Measurements from ENCODE around the gene NVL. TPM values are rescaled to one million over a fixed set of nuclear protein-coding genes. Genes with fewer than 3 reads are reported as not detected.

The NVL gene
- total RNA-seq, 4 donors from 2014 or later, result 2.6 to 45.2 (median 28.9) TPM

GRCh38 chr1:224294775-224295174, 35.2 kb downstream of the NVL start:
- no peaks in the 10 kb centered on the region for H3K9me3 ChIP-seq
- intact Hi-C loops (cut with DNase I; ENCODE audit: low total_unique reads), result no loop called here
- H3K4me1 ChIP-seq, result no peaks in the 10 kb centered on the region
- no peak overlapping the region for H3K27ac ChIP-seq
- no peak for TF ChIP-seq CTCF (IDR thresholded peaks at IDR 0.05)
- DNase-seq, result no peak
- H3K27me3 ChIP-seq, result no peaks in the 10 kb centered on the region
- H3K4me3 ChIP-seq, result no peak overlapping the region
- no peaks in the 10 kb centered on the region for H3K36me3 ChIP-seq

GRCh38 chr1:224292419-224292818, 37.6 kb downstream of the NVL start:
- Histone ChIP-seq H3K9me3 (no peaks in the 10 kb centered on the region), H3K36me3 (no peaks in the 10 kb centered on the region), H3K4me1 (no peaks in the 10 kb centered on the region), H3K4me3 (no peak overlapping the region), H3K27ac (no peak overlapping the region), H3K27me3 (no peaks in the 10 kb centered on the region)
- no peak for DNase-seq
- intact Hi-C loops (cut with DNase I; ENCODE audit: low total_unique reads), result no loop called here
- TF ChIP-seq CTCF (IDR thresholded peaks at IDR 0.05) (no peak), POLR2A (IDR thresholded peaks at IDR 0.05) (no peak)

- Histone ChIP-seq H3K9me3 (no peaks in the 10 kb centered on the region), H3K36me3 (no peaks in the 10 kb centered on the region), H3K27ac (no peak overlapping the region), H3K27me3 (no peaks in the 10 kb centered on the region), H3K4me1 (no peaks in the 10 kb centered on the region), H3K4me3 (no peak overlapping the region)
- no peak for TF ChIP-seq POLR2A (IDR thresholded peaks at IDR 0.05)
- TF ChIP-seq CTCF (IDR thresholded peaks at IDR 0.05), result no peak
- no peak for DNase-seq
- intact Hi-C loops (cut with DNase I; ENCODE audit: low total_unique reads), result no loop called here
These were observed 40.6 kb downstream of the NVL start for GRCh38 chr1:224289396-224289795.

- Histone ChIP-seq H3K4me3 (no peak overlapping the region), H3K27ac (no peak overlapping the region), H3K27me3 (no peaks in the 10 kb centered on the region), H3K9me3 (no peaks in the 10 kb centered on the region), H3K36me3 (no peaks in the 10 kb centered on the region), H3K4me1 (no peaks in the 10 kb centered on the region)
- TF ChIP-seq POLR2A (IDR thresholded peaks at IDR 0.05) (no peak), CTCF (IDR thresholded peaks at IDR 0.05) (no peak)
- intact Hi-C loops (cut with DNase I; ENCODE audit: low total_unique reads), result no loop called here
- no peak for DNase-seq
These were observed 42.3 kb downstream of the NVL start for GRCh38 chr1:224287714-224288113.

- Histone ChIP-seq H3K27me3 (no peaks in the 10 kb centered on the region), H3K9me3 (no peaks in the 10 kb centered on the region), H3K4me1 (no peaks in the 10 kb centered on the region), H3K27ac (no peak overlapping the region), H3K36me3 (no peaks in the 10 kb centered on the region), H3K4me3 (no peak overlapping the region)
- intact Hi-C loops (cut with DNase I; ENCODE audit: low total_unique reads), result no loop called here
- no peak for DNase-seq
- TF ChIP-seq CTCF (IDR thresholded peaks at IDR 0.05), result no peak
- TF ChIP-seq POLR2A (IDR thresholded peaks at IDR 0.05), result no peak
These were observed 47.8 kb downstream of the NVL start for GRCh38 chr1:224282140-224282539.

All from uterus (tissue), 4 donors.